C4-2B (cell line): ENCODE data around the gene RASA3.

ENCODE experiments used
- ZFX ChIP-seq: fragments of 450-650 bp; IDR thresholded peaks from 2 replicates; pipeline ENCODE4 v1.6.1; 2017
- TF ChIP-seq, protein P1 (sequence below): fragments of 450-650 bp; conservative IDR thresholded peaks from 2 replicates; pipeline ENCODE4 v1.5.1; 2017; ENCODE audit warnings: mild to moderate bottlenecking

DNA sequence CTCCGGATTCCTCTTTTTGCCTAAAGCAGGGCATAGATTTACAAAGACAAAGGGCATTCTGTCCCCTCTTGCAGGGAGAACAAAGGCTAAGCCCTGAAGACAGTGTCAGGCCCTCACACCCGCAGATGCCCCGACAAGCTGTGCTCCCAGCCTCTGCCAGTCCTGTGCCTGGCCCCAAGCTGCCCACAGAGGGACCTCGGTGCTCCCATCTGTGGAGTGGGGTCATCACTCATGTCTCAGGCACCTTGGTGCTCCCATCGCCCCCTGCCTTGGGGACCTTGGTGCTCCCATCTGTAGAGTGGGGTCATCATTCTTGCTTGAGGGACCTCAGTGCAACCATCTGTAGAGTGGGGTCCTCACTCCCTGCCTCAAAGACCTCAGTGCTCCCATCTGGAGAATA lies 182.9 kb downstream of the RASA3 start:
- TF ChIP-seq, protein P1, sequence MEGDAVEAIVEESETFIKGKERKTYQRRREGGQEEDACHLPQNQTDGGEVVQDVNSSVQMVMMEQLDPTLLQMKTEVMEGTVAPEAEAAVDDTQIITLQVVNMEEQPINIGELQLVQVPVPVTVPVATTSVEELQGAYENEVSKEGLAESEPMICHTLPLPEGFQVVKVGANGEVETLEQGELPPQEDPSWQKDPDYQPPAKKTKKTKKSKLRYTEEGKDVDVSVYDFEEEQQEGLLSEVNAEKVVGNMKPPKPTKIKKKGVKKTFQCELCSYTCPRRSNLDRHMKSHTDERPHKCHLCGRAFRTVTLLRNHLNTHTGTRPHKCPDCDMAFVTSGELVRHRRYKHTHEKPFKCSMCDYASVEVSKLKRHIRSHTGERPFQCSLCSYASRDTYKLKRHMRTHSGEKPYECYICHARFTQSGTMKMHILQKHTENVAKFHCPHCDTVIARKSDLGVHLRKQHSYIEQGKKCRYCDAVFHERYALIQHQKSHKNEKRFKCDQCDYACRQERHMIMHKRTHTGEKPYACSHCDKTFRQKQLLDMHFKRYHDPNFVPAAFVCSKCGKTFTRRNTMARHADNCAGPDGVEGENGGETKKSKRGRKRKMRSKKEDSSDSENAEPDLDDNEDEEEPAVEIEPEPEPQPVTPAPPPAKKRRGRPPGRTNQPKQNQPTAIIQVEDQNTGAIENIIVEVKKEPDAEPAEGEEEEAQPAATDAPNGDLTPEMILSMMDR, result no peak
- no peak for TF ChIP-seq ZFX
